Mesendoderm (in vitro differentiated cells): Measurements from ENCODE around the gene VPS26B.

Experiments used
- DNase-seq: peaks from one replicate; pipeline ENCODE4 v3.0.0; 2013
- H2AK5ac ChIP-seq: 2 replicates; pipeline ENCODE4 v1.6.1; 2013; ENCODE audit warnings: low read length, inconsistent platforms
- H2BK120ac ChIP-seq: 2 replicates; pipeline ENCODE4 v1.6.1; 2013; ENCODE audit warnings: low read depth, mild to moderate bottlenecking, low read length, moderate library complexity, mixed read lengths
- H2BK15ac ChIP-seq: replicated peaks from 2 replicates; pipeline ENCODE4 v1.6.1; 2013; ENCODE audit warnings: low read depth, mild to moderate bottlenecking, moderate library complexity
- H2BK5ac ChIP-seq: 2 replicates; pipeline ENCODE4 v1.6.1; 2013; ENCODE audit warnings: low read length, inconsistent platforms
- H3K18ac ChIP-seq: 2 replicates; pipeline ENCODE4 v1.6.1; 2013; ENCODE audit warnings: mild to moderate bottlenecking, low read length, mixed read lengths
- H3K23ac ChIP-seq: one replicate; pipeline ENCODE4 v1.6.1; 2013; ENCODE audit warnings: low read length
- H3K27ac ChIP-seq: 2 replicates; pipeline ENCODE4 v1.5.1; 2013; ENCODE audit warnings: low read depth, mild to moderate bottlenecking, inconsistent platforms, low read length, moderate library complexity
- H3K27me3 ChIP-seq: 2 replicates; pipeline ENCODE4 v1.6.1; 2013; ENCODE audit warnings: low read length, control low read depth, mild to moderate bottlenecking, inconsistent platforms; ENCODE audit not compliant: insufficient read depth, poor library complexity
- H3K36me3 ChIP-seq: 2 replicates; pipeline ENCODE4 v1.6.1; 2013; ENCODE audit warnings: low read length, inconsistent platforms; ENCODE audit not compliant: control insufficient read depth, insufficient read depth
- H3K4ac ChIP-seq: one replicate; pipeline ENCODE4 v1.6.1; 2013; ENCODE audit warnings: low read depth, mild to moderate bottlenecking, low read length, moderate library complexity
- H3K4me1 ChIP-seq: 2 replicates; pipeline ENCODE4 v1.6.1; 2013; ENCODE audit warnings: low read depth, low read length, inconsistent platforms; ENCODE audit not compliant: control insufficient read depth
- H3K4me2 ChIP-seq: 2 replicates; pipeline ENCODE4 v1.6.1; 2013; ENCODE audit warnings: low read length
- H3K4me3 ChIP-seq: 2 replicates; pipeline ENCODE4 v1.5.1; 2013; ENCODE audit warnings: mild to moderate bottlenecking, low read length
- H3K56ac ChIP-seq: one replicate; pipeline ENCODE4 v1.6.1; 2013; ENCODE audit warnings: low read length
- H3K79me1 ChIP-seq: 2 replicates; pipeline ENCODE4 v1.6.1; 2013; ENCODE audit warnings: low read length, inconsistent platforms
- H3K79me2 ChIP-seq: 2 replicates; pipeline ENCODE4 v1.6.1; 2013; ENCODE audit warnings: mild to moderate bottlenecking, low read length; ENCODE audit not compliant: control insufficient read depth, insufficient read depth
- H3K9ac ChIP-seq: 2 replicates; pipeline ENCODE4 v1.6.1; 2013; ENCODE audit warnings: low read length, inconsistent platforms
- H4K5ac ChIP-seq: one replicate; pipeline ENCODE4 v1.6.1; 2013; ENCODE audit warnings: low read length
- H4K8ac ChIP-seq: one replicate; pipeline ENCODE4 v1.6.1; 2013; ENCODE audit warnings: low read depth, mild to moderate bottlenecking, control low read depth, low read length, moderate library complexity
- WGBS: extraction: QIAGEN DNeasy Blood & Tissue Kit; methylation state at CpG from one replicate; pipeline ENCODE4 v1.1.7; 2013; ENCODE audit warnings: low lambda C conversion rate, missing lambda C conversion rate; ENCODE audit not compliant: insufficient coverage; ENCODE audit errors: extremely low coverage; 5-methylcytosine and 5-hydroxymethylcytosine counted together

The VPS26B gene

GRCh38 chr11:134196756-134197155 is 27.7 kb upstream of the VPS26B start:
- H3K27ac ChIP-seq, result no peak overlapping the region
- no peak overlapping the region for H3K4me3 ChIP-seq
- no CpG with 5 or more reads among the region's 4 CpGs for WGBS
- no peak overlapping the region for H3K56ac ChIP-seq
- H3K79me2 ChIP-seq, result no peaks in the 10 kb centered on the region
- no peak overlapping the region for H3K18ac ChIP-seq
- no peak overlapping the region for H3K4me2 ChIP-seq
- H2AK5ac ChIP-seq, result no peak overlapping the region
- no peak overlapping the region for H2BK15ac ChIP-seq
- H4K5ac ChIP-seq, result no peak overlapping the region
- no peak overlapping the region for H3K9ac ChIP-seq
- no peaks in the 10 kb centered on the region for H3K27me3 ChIP-seq
- no peak for DNase-seq
- H3K79me1 ChIP-seq, result no peaks in the 10 kb centered on the region
- no peaks in the 10 kb centered on the region for H3K4me1 ChIP-seq
- H3K4ac ChIP-seq, result no peak overlapping the region
- H3K23ac ChIP-seq, result no peak overlapping the region
- no peak overlapping the region for H2BK5ac ChIP-seq
- no peak overlapping the region for H2BK120ac ChIP-seq
- H3K36me3 ChIP-seq, result peaks cover 6% of the 10 kb centered on the region
- no peak overlapping the region for H4K8ac ChIP-seq

DNA sequence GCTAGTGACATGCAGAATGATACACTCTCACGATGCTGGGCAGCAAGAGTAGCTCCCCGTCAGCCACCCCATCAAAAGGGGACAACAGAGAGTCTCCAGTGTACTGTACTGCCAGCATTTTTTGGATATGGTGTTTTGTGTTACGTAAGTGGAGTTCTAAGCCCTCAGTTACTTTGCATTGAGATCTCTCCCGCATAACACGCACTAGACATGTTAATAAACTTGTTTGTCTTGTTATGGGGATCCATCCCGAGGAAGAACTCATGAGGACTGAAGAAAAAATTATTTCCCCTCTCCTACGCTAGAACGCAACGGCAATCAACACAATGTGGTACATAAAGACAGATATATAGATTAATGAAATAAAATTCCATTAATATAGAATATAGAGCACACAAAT is 24.9 kb upstream of the VPS26B start:
- no CpG with 5 or more reads among the region's 9 CpGs for WGBS
- no peak overlapping the region for H3K18ac ChIP-seq

GRCh38 chr11:134200688-134201087 is 23.8 kb upstream of the VPS26B start:
- H3K9ac ChIP-seq, result no peak overlapping the region
- no CpG with 5 or more reads among the region's 6 CpGs for WGBS

More for the DNA sequence above, 24.9 kb upstream of the VPS26B start:
- Histone ChIP-seq H3K27ac (no peak overlapping the region), H2BK5ac (no peak overlapping the region), H3K56ac (no peak overlapping the region), H2BK15ac (no peak overlapping the region), H3K4me2 (no peak overlapping the region), H3K4me3 (no peak overlapping the region), H3K23ac (no peak overlapping the region), H3K79me1 (no peaks in the 10 kb centered on the region), H3K79me2 (no peaks in the 10 kb centered on the region), H4K8ac (no peak overlapping the region), H3K36me3 (peaks cover 3% of the 10 kb centered on the region), H3K4ac (no peak overlapping the region), H2AK5ac (no peak overlapping the region), H3K9ac (no peak overlapping the region), H3K4me1 (no peaks in the 10 kb centered on the region), H4K5ac (no peak overlapping the region), H2BK120ac (no peak overlapping the region), H3K27me3 (no peaks in the 10 kb centered on the region)
- DNase-seq, result no peak

GRCh38 chr11:134202661-134203060 is 21.8 kb upstream of the VPS26B start:
- no peak overlapping the region for H3K56ac ChIP-seq
- H3K4me1 ChIP-seq, result no peaks in the 10 kb centered on the region
- H2BK15ac ChIP-seq, result no peak overlapping the region
- WGBS, result no CpG with 5 or more reads among the region's 4 CpGs
- H2AK5ac ChIP-seq, result no peak overlapping the region
- H3K18ac ChIP-seq, result no peak overlapping the region
- peaks cover 2% of the 10 kb centered on the region for H3K79me2 ChIP-seq
- H3K4me2 ChIP-seq, result no peak overlapping the region
- no peak for DNase-seq
- no peak overlapping the region for H2BK5ac ChIP-seq
- no peak overlapping the region for H4K8ac ChIP-seq
- peaks cover 2% of the 10 kb centered on the region for H3K79me1 ChIP-seq
- H4K5ac ChIP-seq, result no peak overlapping the region
- no peak overlapping the region for H3K4me3 ChIP-seq
- H3K4ac ChIP-seq, result no peak overlapping the region
- no peak overlapping the region for H3K9ac ChIP-seq
- no peaks in the 10 kb centered on the region for H3K27me3 ChIP-seq
- no peak overlapping the region for H3K27ac ChIP-seq
- H3K23ac ChIP-seq, result no peak overlapping the region
- H3K36me3 ChIP-seq, result peaks cover 6% of the 10 kb centered on the region
- H2BK120ac ChIP-seq, result no peak overlapping the region

More at GRCh38 chr11:134200688-134201087, 23.8 kb upstream of the VPS26B start:
- H3K4me1 ChIP-seq, result no peaks in the 10 kb centered on the region
- no peak overlapping the region for H3K23ac ChIP-seq
- H3K79me2 ChIP-seq, result peaks cover under 1% of the 10 kb centered on the region
- no peak overlapping the region for H3K18ac ChIP-seq
- H2BK120ac ChIP-seq, result no peak overlapping the region
- H3K4ac ChIP-seq, result no peak overlapping the region
- H4K5ac ChIP-seq, result no peak overlapping the region
- DNase-seq, result no peak
- no peak overlapping the region for H3K4me3 ChIP-seq
- no peak overlapping the region for H2BK5ac ChIP-seq
- peaks cover 4% of the 10 kb centered on the region for H3K36me3 ChIP-seq
- no peak overlapping the region for H4K8ac ChIP-seq
- no peaks in the 10 kb centered on the region for H3K27me3 ChIP-seq
- no peak overlapping the region for H2AK5ac ChIP-seq
- H2BK15ac ChIP-seq, result no peak overlapping the region
- H3K56ac ChIP-seq, result no peak overlapping the region
- no peak overlapping the region for H3K4me2 ChIP-seq
- no peaks in the 10 kb centered on the region for H3K79me1 ChIP-seq
- H3K27ac ChIP-seq, result no peak overlapping the region

DNA sequence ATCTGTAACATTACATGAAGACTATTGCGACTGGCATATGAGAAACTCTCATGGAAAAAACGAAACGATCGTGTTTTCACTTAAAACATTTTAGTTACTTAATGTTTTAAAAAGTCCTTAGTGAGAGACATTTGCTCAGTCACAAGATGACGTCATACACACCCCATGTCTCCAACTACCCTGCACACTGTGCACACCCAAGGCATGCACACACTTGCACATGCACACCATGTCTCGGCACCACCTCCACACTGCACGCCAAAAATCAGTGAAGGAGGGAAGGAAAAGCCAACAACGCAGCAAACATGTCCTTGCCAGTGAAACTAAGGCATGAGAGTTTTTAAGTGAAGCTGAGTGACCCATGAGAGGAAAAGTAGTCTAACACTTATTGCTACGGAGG is 18.7 kb upstream of the VPS26B start:
- peaks cover 6% of the 10 kb centered on the region for H3K36me3 ChIP-seq
- H3K18ac ChIP-seq, result no peak overlapping the region
- H3K4ac ChIP-seq, result no peak overlapping the region
- no peak overlapping the region for H2BK120ac ChIP-seq
- H3K9ac ChIP-seq, result no peak overlapping the region
- H4K5ac ChIP-seq, result no peak overlapping the region
- H3K56ac ChIP-seq, result no peak overlapping the region
- H3K27ac ChIP-seq, result no peak overlapping the region
- no peak overlapping the region for H2BK5ac ChIP-seq
- no peak for DNase-seq
- H3K79me1 ChIP-seq, result peaks cover 2% of the 10 kb centered on the region
- WGBS, result no CpG with 5 or more reads among the region's 9 CpGs
- no peaks in the 10 kb centered on the region for H3K4me1 ChIP-seq
- no peaks in the 10 kb centered on the region for H3K27me3 ChIP-seq
- no peak overlapping the region for H2AK5ac ChIP-seq
- H2BK15ac ChIP-seq, result no peak overlapping the region
- H3K4me2 ChIP-seq, result no peak overlapping the region
- no peak overlapping the region for H4K8ac ChIP-seq
- no peak overlapping the region for H3K4me3 ChIP-seq
- H3K79me2 ChIP-seq, result peaks cover 2% of the 10 kb centered on the region
- H3K23ac ChIP-seq, result no peak overlapping the region

- Histone ChIP-seq H3K27me3 (no peaks in the 10 kb centered on the region), H3K4me1 (no peaks in the 10 kb centered on the region), H3K4me2 (no peak overlapping the region), H3K79me2 (peaks cover 2% of the 10 kb centered on the region), H3K4ac (no peak overlapping the region), H3K79me1 (peaks cover 4% of the 10 kb centered on the region), H3K9ac (no peak overlapping the region), H3K23ac (no peak overlapping the region), H3K36me3 (peaks cover 6% of the 10 kb centered on the region), H2BK5ac (no peak overlapping the region), H3K56ac (no peak overlapping the region), H4K5ac (no peak overlapping the region), H3K27ac (no peak overlapping the region), H2AK5ac (no peak overlapping the region), H4K8ac (no peak overlapping the region), H2BK15ac (no peak overlapping the region), H3K18ac (no peak overlapping the region), H3K4me3 (no peak overlapping the region), H2BK120ac (no peak overlapping the region)
- no peak for DNase-seq
- no CpG with 5 or more reads among the region's 5 CpGs for WGBS
These were observed 18.3 kb upstream of the VPS26B start for GRCh38 chr11:134206185-134206584.
